SKM-1 treated with dmso at 0.1 percent for 144 hours (cell line): ENCODE data around the gene METTL24.

Source experiments
- DNase-seq: peaks from one replicate; lab custom pipeline; 2025; ENCODE audit not compliant: unreplicated experiment; lab: John Stamatoyannopoulos, UW

Gene METTL24

GRCh38 chr6:110338820-110339470, 19.2 kb downstream of the METTL24 start:
- no peak for DNase-seq

DNA sequence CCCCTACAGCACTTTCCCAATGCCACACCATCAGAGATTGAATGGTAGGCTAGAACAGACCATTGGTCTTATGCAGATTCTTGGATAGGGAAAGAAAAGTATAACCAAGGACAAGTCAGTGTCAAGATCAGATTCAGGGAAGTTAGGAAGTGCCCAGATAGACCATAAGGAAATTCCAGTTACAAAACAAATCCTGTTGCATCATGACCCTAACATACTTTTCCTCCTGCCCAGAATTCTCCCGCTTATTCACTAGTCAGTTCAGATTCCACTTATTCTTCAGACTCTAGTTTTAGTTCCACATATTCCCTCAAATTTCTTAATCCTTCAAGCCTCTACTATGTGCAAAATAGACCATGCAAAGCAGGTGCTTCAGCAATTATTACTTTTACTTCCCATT, 20.7 kb downstream of the METTL24 start:
- DNase-seq: no peak

DNA sequence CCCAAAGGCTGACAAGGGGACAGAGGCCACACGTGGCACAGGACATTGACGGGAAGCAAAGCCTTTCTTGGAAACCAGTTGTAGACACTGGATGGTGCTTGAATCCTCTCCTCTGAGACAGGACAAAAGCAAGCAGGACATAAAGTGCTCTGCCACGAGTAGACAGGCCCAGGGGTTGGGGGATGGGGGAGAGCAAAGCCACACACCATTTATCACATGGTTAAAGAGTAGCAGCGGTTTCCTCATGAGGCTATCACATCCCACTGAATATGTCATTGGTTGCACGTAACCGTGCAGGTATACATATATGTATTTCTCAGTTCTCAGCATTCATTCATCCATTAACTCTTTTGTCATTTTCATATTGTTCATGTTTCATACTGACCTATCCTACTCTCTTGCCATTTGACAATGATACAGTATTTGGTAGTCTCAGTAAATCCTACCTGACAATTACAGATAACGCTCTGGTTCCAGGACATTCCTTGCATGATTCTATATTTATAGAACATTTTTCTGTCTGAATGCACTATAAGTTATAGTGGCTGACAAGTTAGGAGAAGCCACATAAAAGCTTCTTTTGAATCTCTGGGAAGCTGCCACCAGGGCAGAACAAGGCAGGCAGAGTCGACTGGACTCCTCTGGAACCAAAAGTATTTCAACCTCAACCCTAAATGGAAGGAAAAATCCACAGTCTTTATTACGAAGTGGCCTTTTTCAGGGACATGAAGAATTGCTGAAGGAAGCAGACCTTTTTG, 23.5 kb downstream of the METTL24 start:
- no peak for DNase-seq

DNA sequence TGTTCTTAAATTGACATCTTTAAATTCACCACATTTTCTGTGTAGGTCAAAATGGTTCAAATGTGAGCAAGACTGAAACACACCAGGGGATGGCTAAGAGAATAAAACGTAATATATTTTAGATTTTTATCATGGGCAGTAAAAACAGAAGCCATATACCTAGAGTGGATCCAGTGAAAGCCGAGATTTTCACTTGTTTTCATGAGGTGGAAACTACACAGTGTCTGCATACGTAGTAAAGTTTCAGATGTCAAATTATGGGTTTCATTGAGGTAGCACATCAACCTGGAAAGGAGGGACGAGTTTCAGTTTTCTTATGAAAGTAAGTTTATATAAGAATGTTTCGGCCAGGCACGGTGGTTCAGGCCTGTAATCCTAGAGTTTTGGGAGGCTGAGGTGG, 25.9 kb downstream of the METTL24 start:
- no peak for DNase-seq

DNA sequence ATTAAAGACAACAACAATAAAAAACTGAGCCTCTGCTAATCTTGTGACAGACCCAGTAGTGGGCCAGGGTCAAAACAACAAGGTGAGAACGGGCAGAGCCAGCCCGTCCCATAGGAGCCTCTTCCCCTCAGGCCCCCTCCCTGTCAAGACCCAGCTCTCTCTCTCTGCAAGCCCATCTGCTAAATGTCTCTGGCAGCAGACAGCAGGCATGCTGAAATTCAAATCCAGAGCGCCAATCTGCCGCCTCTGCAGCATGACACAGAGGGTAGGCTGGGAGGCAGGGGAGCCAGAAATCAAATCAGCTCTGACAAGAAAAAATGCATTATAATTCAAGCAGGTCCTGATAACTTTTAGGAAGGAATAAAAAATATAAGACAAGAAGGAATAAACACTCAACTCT, 26.3 kb downstream of the METTL24 start:
- no peak for DNase-seq

GRCh38 chr6:110331390-110331789, 26.8 kb downstream of the METTL24 start:
- no peak for DNase-seq

GRCh38 chr6:110329714-110330436, 28.3 kb downstream of the METTL24 start:
- DNase-seq: no peak

DNA sequence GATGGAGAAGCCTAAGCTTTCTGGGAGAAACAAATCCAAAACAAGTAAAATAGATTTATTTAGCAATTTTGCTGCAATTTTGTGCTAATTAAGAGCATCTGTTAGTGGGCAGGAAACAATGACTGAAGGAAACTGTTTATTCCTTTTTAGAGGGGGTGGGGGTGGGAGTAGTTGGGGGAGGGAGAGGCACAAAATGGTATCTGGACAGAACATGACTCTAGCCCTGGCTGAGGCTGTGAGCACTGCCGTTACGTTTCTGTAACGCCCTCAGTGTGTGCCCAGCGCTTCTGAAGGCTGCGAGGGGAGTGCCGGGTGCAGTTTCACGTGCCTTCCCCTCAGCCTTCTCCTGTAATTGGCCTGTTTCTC, 28.8 kb downstream of the METTL24 start:
- no peak for DNase-seq

- no peak for DNase-seq
These were observed 29.9 kb downstream of the METTL24 start for GRCh38 chr6:110328259-110328658.

- no peak for DNase-seq
These were observed 30.8 kb downstream of the METTL24 start for GRCh38 chr6:110327391-110327790.

DNA sequence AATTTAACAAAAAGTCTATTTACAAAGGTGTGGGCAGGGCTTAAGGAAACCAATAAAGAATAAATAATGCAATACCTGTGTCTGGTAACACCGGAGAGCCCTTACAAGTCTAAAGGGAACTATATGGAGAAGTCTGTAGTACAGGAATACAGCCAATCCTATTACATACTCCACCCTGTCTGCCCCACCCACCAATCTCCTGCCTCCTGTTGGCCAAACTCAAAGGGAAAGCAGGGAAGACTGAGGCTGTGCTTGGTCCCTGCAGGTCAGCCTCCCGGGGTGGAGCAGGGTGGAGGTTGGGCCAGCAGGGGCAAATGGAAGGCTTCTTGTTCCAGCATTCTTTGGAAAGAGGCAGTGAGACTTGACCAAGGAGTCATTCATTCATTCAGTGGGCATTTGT, 31.5 kb downstream of the METTL24 start:
- DNase-seq: no peak

- no peak for DNase-seq
These were observed 32.1 kb downstream of the METTL24 start for GRCh38 chr6:110326057-110326456.

DNA sequence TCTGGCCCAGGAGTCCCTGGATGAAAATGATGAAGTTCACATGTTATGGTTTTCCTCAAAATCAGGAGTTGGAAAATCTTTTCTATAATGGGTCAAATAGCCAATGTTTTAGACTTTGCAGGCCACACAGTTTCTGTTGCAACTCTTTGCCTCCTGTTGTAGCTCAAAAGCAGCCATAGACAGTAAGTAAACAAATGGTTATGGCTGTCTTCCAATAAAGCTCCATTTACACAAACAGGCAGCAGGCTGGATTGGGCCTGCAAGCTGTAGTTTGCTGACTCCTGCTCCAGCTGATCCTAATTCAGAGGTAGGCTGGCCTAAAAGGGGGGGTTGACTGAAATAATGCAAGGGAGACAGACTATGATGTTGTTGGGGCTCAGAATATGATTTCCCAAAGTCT, 33.0 kb downstream of the METTL24 start:
- DNase-seq: no peak

DNA sequence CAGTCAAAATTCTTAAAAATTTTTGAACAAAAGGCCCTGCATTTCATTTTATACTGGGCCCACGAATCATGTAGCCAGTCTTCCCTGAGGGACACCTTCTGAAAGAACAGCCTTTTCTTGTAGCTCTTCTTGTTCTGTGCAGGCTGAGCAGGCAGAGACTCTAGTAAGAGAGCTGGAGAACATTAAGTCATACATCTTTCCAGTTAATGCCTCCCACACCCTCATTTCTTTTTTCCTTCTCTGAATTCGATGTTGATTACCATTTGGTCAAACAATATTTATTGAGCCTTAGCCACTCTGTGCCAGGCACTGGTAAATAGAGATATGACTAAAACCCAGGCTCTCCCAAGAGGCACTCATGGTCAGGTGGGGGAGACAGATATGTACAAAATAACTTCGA, 33.6 kb downstream of the METTL24 start:
- DNase-seq: no peak

- DNase-seq: no peak
These were observed 34.9 kb downstream of the METTL24 start for GRCh38 chr6:110323258-110323657.

- peak; percentile 70 for DNase-seq
These were observed 35.3 kb downstream of the METTL24 start for GRCh38 chr6:110322874-110323242.

GRCh38 chr6:110322151-110322873, 35.8 kb downstream of the METTL24 start:
- DNase-seq: peak; percentile 80

DNA sequence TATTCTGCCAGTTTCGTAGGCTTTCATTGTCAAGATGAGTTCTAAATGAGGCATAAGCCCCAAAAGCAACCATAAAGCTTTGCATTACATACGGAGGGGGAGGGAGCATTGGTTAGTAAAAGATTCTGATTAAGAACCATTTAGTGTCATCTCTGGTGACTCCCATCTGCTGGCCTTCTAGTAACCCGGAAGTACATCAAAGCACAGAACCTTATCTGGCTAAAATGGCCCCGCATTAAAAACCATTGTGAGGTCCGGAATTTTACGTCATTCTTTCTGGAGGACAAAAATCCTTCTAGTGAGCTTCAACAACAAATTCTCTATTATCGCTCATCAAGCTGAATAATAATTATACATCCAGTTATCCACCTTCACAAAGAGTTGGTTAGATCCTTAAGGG, 37.8 kb downstream of the METTL24 start:
- no peak for DNase-seq

DNA sequence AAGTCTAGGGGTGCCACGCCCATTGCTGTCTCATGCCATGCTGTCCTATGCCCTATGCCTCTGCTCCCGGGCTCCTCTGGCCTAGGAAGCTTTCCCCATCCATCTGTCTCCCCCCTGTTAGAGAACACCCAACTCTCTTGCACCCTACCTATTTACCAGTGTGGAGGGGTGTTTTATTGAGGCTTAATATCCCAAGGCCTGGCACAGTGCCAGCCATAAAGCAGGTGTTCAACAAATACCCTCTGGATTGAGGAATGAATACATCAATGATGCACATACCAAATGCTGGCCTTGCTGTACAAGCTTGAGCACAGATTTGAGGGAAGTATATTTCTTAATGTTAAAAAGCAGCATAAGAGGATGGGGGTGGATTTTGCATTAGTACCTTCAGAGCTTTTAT, 38.3 kb downstream of the METTL24 start:
- DNase-seq: no peak

DNA sequence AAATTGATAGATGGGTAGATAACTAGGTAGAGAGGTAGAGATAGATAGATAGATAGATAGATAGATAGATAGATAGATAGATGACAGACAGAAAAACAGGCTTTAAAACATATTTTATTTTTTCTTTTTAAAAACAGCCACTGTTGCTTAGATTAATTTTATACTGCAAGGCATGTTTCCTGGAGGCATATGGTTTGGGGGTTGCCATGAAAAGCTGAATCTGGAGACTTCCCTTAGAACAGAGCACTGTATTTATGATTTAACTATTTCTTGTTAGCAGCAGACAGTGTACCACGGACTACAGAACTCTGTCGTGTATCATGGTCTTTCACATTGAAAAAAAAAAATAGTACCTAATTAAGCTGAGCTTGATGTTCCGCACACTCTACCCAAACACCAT, 38.8 kb downstream of the METTL24 start:
- DNase-seq: no peak

GRCh38 chr6:110318971-110319370, 39.2 kb downstream of the METTL24 start:
- no peak for DNase-seq

DNA sequence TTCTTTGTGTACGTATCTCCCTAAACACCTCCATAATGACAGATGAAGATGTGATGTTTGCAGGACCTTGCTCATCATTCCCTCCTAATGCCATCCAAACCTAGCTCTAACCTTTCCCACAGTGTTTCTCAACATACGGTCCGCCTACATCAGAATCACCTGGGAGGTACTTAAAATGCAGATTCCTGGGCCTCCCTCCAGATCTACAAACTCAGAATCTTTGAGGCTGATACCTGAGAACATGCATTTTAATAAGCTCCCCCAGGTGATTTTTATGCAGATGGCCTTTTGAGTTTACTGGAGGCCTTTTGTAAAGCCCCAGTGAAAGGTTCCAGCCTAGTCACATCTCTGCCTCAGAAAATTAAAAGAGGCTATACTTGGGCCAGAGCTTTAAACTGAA, 40.5 kb downstream of the METTL24 start:
- no peak for DNase-seq
